Lung (tissue), 12 donors: ENCODE results near the gene ADPRM. TPM values are rescaled to one million over a fixed set of nuclear protein-coding genes. Genes with fewer than 3 reads are reported as not detected.

Experiments
- ATAC-seq: fragments of 200-7000 bp; cut with Tn5 transposase; one replicate; pipeline ENCODE4 v1.9.1; 2020; ENCODE audit warnings: moderate number of reproducible peaks; ENCODE audit not compliant: insufficient read depth, low FRiP score
- DNase-seq, 3 donors: peaks; one replicate each; pipeline ENCODE4 v3.0.0-alpha.2; 2013 to 2017
- H3K27ac ChIP-seq, 2 donors: one replicate each; pipeline ENCODE4 v1.5.1; 2013; ENCODE audit warnings: mild to moderate bottlenecking in 2 of 2, moderate library complexity in 2 of 2, control low read depth in 1 of 2, inconsistent platforms in 1 of 2, low read depth in 1 of 2, low read length in 1 of 2
- H3K27me3 ChIP-seq, 3 donors: one replicate each; pipeline ENCODE4 v1.5.1; 2013; ENCODE audit warnings: low read length in 2 of 3; ENCODE audit not compliant: control insufficient read depth in 3 of 3, insufficient read depth in 3 of 3
- H3K36me3 ChIP-seq, 4 donors: one replicate each; pipeline ENCODE4 v1.5.1; 2013; ENCODE audit warnings: low read length in 4 of 4, mild to moderate bottlenecking in 1 of 4, moderate library complexity in 1 of 4; ENCODE audit not compliant: control insufficient read depth in 4 of 4, insufficient read depth in 4 of 4
- H3K4me1 ChIP-seq, 5 donors: one replicate each; pipeline ENCODE4 v1.5.1; 2013; ENCODE audit warnings: low read length in 5 of 5, mild to moderate bottlenecking in 2 of 5, moderate library complexity in 1 of 5; ENCODE audit not compliant: control insufficient read depth in 5 of 5, insufficient read depth in 5 of 5
- H3K4me3 ChIP-seq: one replicate; pipeline ENCODE4 v1.5.1; 2013; ENCODE audit warnings: mild to moderate bottlenecking, control low read depth, moderate library complexity
- H3K9ac ChIP-seq, 2 donors: one replicate each; pipeline ENCODE4 v1.5.1; 2013; ENCODE audit warnings: low read length in 2 of 2, control low read depth in 1 of 2; ENCODE audit not compliant: insufficient read depth in 1 of 2
- H3K9me3 ChIP-seq, 4 donors: one replicate each; pipeline ENCODE4 v1.5.1; 2013; ENCODE audit warnings: low read length in 3 of 4, mild to moderate bottlenecking in 1 of 4, moderate library complexity in 1 of 4; ENCODE audit not compliant: control insufficient read depth in 4 of 4, insufficient read depth in 3 of 4
- WGBS, 2 donors: extraction: QIAGEN DNeasy Blood & Tissue Kit; methylation state at CpG; one replicate each; pipeline ENCODE4 v1.1.7; 2013; 5-methylcytosine and 5-hydroxymethylcytosine counted together
- polyA plus RNA-seq, 2 donors: library from polyadenylated mRNA; stranded (reverse); fragments of 200-250 nt; gene quantifications; one replicate each; pipeline ENCODE4 v1.2.1, GENCODE V29; 2013
- total RNA-seq, 2 donors: library from RNA; depleted of rRNA in 1 of 2; stranded (reverse); fragments of >200 nt in 1 of 2; gene quantifications; one replicate each; pipeline ENCODE4 v1.2.1, GENCODE V29; 2014 to 2021
- TF ChIP-seq, protein P1 (sequence below): IDR thresholded peaks from 2 replicates; pipeline ENCODE4 v1.5.1; 2012; ENCODE audit warnings: mild to moderate bottlenecking; ENCODE audit errors: control extremely low read depth, extremely low read depth
- donor health status: control.
- donor health status: control.
- donor health status: Bipolar disorder and iron deficiency.
- donor health status: healthy.
- donor health status: DM: yes; HTN: yes; CAD: no.

The ADPRM gene
- total and polyA plus RNA-seq, 4 donors = 5.0 to 13.9 (median 8.0) TPM

DNA sequence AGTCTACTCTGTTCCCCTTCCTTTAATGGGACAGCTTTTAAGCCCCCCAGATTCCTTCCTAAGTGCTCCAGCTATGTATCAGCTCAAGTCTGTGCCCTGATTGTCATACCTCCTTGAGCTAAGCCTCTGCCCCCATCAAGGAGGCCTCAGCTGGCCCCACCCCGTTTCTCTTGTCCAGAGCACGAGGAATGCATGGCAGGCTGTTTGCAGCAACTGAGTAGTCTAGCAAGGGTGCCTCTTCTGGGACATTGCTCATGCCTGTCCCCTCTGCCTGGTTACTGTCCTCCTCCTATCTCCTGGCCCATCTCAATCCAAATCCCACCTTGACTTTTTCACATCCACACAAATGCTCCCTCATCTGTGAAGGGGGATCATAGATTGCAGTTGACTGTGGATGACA lies 60.3 kb downstream of the ADPRM start:
- Histone ChIP-seq H3K9ac (no peak overlapping the region), H3K36me3 (no peaks in the 10 kb centered on the region), H3K4me3 (no peak overlapping the region), H3K27me3 (no peaks in the 10 kb centered on the region), H3K9me3 (no peaks in the 10 kb centered on the region), H3K4me1 (peaks cover 0 to 9% (median 1%) of the 10 kb centered on the region in 5 donors), H3K27ac (no peak overlapping the region)
- ATAC-seq = no peak
- 65 to 81% methylated on average over 2 of the region's 2 CpGs for WGBS, 2 donors
- DNase-seq = no peak
- TF ChIP-seq, protein P1, sequence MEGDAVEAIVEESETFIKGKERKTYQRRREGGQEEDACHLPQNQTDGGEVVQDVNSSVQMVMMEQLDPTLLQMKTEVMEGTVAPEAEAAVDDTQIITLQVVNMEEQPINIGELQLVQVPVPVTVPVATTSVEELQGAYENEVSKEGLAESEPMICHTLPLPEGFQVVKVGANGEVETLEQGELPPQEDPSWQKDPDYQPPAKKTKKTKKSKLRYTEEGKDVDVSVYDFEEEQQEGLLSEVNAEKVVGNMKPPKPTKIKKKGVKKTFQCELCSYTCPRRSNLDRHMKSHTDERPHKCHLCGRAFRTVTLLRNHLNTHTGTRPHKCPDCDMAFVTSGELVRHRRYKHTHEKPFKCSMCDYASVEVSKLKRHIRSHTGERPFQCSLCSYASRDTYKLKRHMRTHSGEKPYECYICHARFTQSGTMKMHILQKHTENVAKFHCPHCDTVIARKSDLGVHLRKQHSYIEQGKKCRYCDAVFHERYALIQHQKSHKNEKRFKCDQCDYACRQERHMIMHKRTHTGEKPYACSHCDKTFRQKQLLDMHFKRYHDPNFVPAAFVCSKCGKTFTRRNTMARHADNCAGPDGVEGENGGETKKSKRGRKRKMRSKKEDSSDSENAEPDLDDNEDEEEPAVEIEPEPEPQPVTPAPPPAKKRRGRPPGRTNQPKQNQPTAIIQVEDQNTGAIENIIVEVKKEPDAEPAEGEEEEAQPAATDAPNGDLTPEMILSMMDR = no peak

DNA sequence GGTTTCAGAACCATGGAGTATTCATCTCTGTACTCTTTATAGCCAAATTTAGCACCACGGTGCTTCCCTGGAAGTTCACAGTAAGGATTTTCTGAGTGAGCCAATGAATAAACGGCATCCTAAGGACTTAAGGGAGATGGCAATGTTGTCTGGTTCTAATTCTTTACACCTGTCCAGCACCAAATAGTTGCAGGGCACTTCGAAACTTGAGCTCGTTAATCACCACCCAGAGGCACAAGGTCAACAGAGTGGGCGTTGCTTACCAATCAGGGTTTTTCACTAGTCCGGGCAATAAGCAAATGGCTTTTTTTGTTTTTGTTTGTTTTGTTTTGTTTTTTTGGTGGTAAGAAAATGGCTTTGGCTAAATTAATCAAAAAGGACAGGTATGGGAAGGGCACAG lies 60.7 kb downstream of the ADPRM start:
- ATAC-seq = no peak
- H3K36me3 ChIP-seq = no peaks in the 10 kb centered on the region
- H3K9ac ChIP-seq = no peak overlapping the region
- DNase-seq = no peak
- no peak overlapping the region for H3K4me3 ChIP-seq
- TF ChIP-seq, protein P1 = no peak
- H3K4me1 ChIP-seq = peaks cover 0 to 9% (median 1%) of the 10 kb centered on the region in 5 donors
- H3K9me3 ChIP-seq = no peaks in the 10 kb centered on the region
- no peak overlapping the region for H3K27ac ChIP-seq
- no peaks in the 10 kb centered on the region for H3K27me3 ChIP-seq
- WGBS, 2 donors = 88 to 89% methylated on average over 6 of the region's 6 CpGs

Other genes with a start within 250 kb of the ADPRM start
- gene MYH4, start 228.0 kb upstream of the ADPRM start, total RNA-seq = not detected
- not detected for gene MYH4, start 228.0 kb upstream of the ADPRM start, polyA plus RNA-seq
- gene MYH1, start 179.1 kb upstream of the ADPRM start, total RNA-seq = not detected
- gene MYH1, start 179.1 kb upstream of the ADPRM start, polyA plus RNA-seq = under 1 TPM; 0.02 TPM
- gene MYH2, start 147.9 kb upstream of the ADPRM start, total RNA-seq = not detected
- under 1 TPM; 0.02 TPM for gene MYH2, start 147.9 kb upstream of the ADPRM start, polyA plus RNA-seq
- gene MYH3, start 40.3 kb upstream of the ADPRM start, total RNA-seq = 1 to 10 TPM; 1.0 to 1.7 TPM
- 1 to 10 TPM; 1.7 to 2.8 TPM for gene MYH3, start 40.3 kb upstream of the ADPRM start, polyA plus RNA-seq
- gene SCO1, start 61 bp upstream of the ADPRM start, total RNA-seq = 10 to 100 TPM; 29.6 to 30.5 TPM
- 10 to 100 TPM in 1 of 2 donors, 1 to 10 TPM in 1; 5.9 to 21.4 TPM for gene SCO1, start 61 bp upstream of the ADPRM start, polyA plus RNA-seq
- 10 to 100 TPM in 1 of 2 donors, 1 to 10 TPM in 1; 2.8 to 13.8 TPM for gene TMEM220, start 32.4 kb downstream of the ADPRM start, total RNA-seq
- 10 to 100 TPM in 1 of 2 donors, 1 to 10 TPM in 1; 3.7 to 10.5 TPM for gene TMEM220, start 32.4 kb downstream of the ADPRM start, polyA plus RNA-seq
- gene TMEM238L, start 106.5 kb downstream of the ADPRM start, total RNA-seq = not detected
- under 1 TPM in 1 of 2 donors, not detected in 1; 0.05 TPM for gene TMEM238L, start 106.5 kb downstream of the ADPRM start, polyA plus RNA-seq
- gene PIRT, start 140.5 kb downstream of the ADPRM start, total RNA-seq = under 1 TPM in 1 of 2 donors, not detected in 1; 0.26 TPM
- gene PIRT, start 140.5 kb downstream of the ADPRM start, polyA plus RNA-seq = not detected